Middle frontal gyrus (tissue), 1 donor: ENCODE measurements around the gene FAM83G.
"Not testable (repeated sequence)": the region's sequence is repeated elsewhere in the genome, so short reads cannot be mapped to it uniquely, and the experiment has no call there.

Source experiments
- DNase-seq: peaks from one replicate; pipeline ENCODE4 v3.0.0-alpha.2; 2015; ENCODE audit warnings: low spot score; ENCODE audit errors: extremely low spot score

The FAM83G gene

DNA sequence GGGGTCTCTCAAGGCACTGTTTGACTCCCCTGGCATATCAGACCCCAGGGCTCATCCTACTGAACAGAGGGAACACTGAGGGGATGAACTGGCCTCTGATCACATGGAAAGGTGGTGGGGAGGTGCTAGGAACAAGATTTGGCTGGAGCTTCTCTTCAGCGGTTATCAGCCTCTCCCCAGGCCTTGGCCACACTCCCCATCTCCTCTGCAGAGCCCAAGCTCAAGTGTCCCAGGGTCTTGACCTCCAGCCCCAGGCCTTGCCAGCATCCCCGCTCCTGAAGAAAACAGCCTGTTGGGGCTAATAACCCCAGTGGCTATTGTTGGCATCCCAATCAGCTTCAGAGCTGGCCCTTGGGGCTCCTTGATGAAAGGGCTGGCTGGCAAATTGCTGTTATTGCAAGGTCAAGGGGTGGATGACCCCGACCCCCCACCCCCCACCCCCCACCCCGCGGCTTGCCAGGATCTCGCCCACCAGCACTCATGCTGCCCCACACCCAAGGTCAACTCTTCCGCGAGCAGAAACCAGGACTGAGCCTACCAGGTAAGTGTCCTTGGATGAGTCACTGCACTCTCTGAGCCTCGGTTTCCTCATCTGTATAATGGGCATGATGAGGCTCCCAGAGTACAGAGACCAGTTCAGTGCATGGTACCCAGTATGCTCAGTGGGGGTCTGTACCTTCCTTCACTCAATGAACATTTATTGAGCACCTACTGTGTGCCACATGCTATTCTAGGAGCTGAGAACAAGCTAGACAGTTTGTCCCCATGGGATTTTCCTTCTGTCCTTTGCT, 18.8 kb upstream of the FAM83G start:
- no peak for DNase-seq

DNA sequence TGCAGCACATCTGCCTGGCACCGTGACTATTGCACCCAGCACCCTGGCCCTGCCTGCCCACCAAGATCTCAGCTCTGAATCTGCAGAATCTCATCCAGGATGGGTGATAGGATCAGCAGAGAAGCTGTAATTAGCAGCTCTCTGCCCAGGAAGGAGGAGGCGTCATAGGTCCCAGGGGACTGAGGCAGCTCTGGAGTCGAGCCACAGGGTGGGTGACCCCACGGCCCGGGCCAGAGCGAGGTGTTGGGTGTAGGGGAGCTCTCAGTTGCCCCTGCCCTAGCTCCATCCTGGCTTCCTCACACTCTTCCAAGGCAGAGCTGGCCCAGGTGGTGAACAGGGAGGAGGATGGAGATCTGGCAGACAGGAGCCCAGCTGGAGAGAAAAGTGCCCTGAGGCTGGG, 18.2 kb upstream of the FAM83G start:
- no peak for DNase-seq

GRCh38 chr17:19022128-19022527, 17.6 kb upstream of the FAM83G start:
- DNase-seq, result no peak

- DNase-seq, result no peak
Measured at GRCh38 chr17:19021622-19022083, 17.1 kb upstream of the FAM83G start.

GRCh38 chr17:19021011-19021621, 16.6 kb upstream of the FAM83G start:
- not testable (repeated sequence) for DNase-seq

DNA sequence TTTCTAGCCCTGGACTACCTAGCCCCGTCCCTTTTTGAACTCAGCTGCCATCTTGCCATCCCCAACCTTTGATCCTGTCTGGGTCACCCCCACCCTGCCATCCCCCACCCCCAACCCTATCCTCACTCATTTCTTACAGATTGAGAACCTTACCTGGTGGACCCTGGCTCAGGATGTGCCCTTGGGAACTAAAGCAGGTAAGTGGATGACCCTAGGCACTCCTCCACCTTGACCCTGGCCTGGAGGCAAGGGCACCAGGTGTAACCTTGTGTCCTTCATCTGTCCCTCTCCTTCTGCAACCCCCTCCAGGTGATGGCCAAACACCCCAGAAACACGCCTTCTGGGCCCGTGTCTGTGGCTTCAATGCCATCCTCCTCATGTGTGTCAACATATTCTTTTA, 15.5 kb upstream of the FAM83G start:
- DNase-seq, result no peak

- DNase-seq, result no peak
Measured at GRCh38 chr17:19019041-19019941, 14.7 kb upstream of the FAM83G start.

DNA sequence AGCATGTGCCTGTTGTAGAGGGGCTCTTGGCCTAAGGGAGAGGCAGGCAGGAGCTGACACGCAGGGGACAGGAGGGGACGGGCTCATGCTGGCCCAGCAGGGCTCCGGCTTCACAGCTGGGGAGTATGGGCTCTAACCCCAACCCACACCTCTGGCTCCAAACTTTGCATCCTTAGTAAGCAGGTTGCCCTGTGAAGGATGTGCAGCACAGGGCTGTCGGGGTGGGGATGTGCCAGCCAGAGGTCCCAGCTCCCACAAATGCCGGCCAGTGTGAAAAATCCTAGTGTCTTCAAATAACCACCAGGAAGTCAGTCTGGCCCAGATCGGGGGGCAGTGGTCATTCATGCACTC, 14.0 kb upstream of the FAM83G start:
- DNase-seq, result no peak

- no peak for DNase-seq
Measured at GRCh38 chr17:19017804-19018599, 13.4 kb upstream of the FAM83G start.

- no peak for DNase-seq
Measured at GRCh38 chr17:19017401-19017800, 12.8 kb upstream of the FAM83G start.

- DNase-seq, result no peak
Measured at GRCh38 chr17:19016881-19017280, 12.3 kb upstream of the FAM83G start.

GRCh38 chr17:19016297-19016696, 11.7 kb upstream of the FAM83G start:
- no peak for DNase-seq

- DNase-seq, result no peak
Measured at GRCh38 chr17:19015428-19015827, 10.9 kb upstream of the FAM83G start.

GRCh38 chr17:19014628-19015215, 10.2 kb upstream of the FAM83G start:
- DNase-seq, result no peak

- no peak for DNase-seq
Measured at GRCh38 chr17:19013806-19014627, 9.5 kb upstream of the FAM83G start.

DNA sequence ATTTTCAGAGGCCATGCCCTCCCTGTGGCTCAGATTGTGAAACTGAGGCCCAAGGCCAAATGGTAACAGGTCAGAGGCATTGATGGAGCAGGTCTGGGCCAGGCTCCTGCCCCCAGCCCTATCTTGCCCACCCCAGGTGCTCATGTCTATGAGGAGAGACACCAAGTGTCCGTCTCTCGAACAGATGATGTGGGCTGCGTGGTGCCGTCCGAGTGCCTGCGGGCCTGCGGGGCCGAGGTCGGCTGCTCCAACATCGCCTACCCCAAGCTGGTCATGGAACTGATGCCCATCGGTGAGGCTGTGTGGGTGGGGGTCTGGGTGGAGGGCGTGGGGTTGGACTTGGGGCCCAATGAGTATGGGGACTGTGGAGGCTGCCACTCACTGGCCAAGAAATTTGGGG, 8.7 kb upstream of the FAM83G start:
- no peak for DNase-seq

DNA sequence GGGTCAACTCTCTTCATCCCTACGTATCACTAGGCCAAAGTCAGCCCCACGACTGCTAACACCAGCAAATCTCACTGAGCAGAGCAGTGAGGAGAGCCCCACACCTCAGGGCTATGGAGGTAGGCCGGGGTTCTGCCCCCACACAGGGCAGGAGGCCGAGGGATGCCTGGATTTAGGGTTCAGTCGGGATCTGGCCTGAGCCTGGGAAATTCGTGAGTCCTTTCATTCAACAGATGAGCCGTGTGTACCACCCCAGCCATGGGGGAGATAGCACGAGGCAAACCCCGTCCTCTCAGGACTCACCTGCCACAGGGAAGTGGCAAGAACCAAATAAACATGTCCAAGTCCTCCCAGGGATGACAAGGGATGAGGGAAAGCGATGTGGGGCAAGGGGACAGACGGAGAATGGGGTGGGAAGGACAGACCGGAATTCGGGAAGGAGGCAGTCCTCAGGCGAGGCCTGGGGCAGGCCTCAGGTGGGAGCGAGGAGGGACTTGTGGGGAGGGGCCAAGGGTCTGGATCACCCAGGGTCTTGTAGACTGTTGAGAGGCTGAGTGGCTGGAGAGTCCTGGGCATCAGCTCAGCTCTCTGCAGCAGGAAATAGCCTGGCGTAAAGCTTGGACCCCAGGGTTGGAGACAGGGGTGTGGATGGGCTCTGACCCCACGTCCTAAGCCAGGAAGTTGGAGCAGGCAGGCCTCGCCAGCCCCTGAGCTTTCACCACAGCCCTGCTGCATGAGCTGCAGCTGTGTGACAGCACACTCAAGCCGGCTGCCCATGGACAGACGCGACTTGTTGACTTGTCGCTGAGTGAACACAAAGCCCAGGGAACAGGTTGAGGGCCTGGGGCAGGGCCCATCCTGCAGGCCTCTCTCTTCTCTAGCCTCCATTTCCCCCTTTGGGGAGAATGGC, 7.9 kb upstream of the FAM83G start:
- no peak for DNase-seq

DNA sequence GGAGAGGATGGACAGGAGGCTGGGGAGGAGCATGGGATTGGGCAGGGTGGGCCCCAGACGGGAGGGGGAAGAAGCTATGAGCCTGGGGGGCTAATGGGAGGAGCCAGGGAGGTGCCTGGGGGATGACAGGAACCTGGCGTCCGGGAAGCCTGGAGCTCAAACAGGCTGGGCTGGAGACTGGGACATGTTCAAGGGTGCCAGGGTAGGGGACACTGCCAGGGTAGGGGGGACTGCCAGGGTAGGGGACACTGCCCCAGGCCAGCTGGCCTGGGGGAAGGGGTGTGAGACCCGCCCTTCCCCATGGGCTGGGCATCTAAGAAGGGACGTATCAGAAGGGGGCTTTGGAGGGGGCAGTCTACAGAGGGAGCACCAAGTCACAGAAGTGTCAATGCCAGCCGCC, 7.0 kb upstream of the FAM83G start:
- no peak for DNase-seq
